Ureter (tissue), 1 donor: Measurements from ENCODE around the gene HACD1. TPM values are rescaled to one million over a fixed set of nuclear protein-coding genes. Genes with fewer than 3 reads are reported as not detected.
"Not testable (repeated sequence)": the region's sequence is repeated elsewhere in the genome, so short reads cannot be mapped to it uniquely, and the experiment has no call there.

Experiments
- DNase-seq: peaks from one replicate; pipeline ENCODE4 v3.0.0-alpha.2; 2020; ENCODE audit warnings: low spot score
- total RNA-seq: library from RNA; stranded (reverse); gene quantifications from one replicate; pipeline ENCODE4 v1.2.4, GENCODE V29; 2023
- donor health status: DM: yes; HTN: yes; CAD: no.

HACD1 gene
- total RNA-seq, 1 donor from 2014 or later: 20.7 TPM

DNA sequence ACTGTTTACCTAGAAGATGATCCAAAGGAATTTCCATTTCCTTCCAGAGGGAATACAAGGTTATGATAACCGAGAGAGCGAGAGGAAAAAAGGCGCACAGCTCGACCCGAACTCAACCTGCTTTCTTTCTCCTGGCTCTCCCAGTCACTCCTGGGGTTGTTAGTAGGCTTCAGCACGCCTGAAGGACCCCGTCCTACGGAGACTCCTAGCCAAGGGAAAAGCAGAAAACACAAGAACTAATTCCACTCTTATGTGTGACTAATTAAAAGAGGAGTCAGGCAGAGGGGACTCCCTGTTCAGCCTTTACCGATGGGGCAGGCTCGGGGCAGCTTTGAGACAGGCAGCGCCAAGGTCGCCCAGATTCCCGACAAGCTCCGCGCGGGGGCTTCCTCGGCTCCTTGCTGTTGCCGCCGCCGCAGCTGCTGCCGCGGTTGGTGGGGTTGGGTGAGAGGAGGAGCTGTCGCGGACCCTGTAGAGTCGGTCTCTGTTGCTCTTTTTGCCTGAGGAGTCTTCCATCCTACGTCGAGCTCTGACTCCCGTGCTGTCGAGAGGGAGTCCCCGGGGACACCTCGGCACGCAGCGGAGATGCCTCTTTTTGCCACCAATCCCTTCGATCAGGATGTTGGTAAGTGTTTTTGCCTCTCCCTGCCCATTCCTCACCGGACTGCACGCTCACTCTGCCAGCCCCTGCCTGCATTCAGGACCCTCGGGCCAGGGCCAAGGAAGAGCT is 26.7 kb upstream of the HACD1 start, which contains the start of gene STAM:
Gene STAM, plus strand, starts transcription at position 397 of the 730 bp plus-strand sequence. Its CDS starts 189 bp downstream, at position 586.
- DNase-seq: peak; percentile 86

DNA sequence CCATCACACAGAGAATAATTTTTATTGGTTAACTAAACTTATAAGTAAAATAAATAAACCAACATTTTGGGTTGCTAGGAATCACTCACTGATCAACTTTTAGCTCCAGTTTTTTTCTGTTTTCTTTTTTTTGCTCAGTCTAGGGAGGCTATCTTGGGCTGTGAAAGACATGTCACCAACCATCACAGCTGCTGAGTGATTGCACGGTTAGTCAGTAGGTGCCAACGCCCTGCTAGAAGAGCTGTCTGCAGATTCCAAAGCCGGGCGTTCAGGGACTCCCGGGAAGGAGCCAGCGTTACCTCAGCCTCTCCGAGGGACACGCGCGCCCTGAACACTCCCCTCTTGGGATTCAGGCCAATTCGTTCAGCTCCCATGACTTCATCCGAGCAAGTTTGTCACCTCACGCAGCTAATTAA is 26.2 kb upstream of the HACD1 start:
- DNase-seq: peak; percentile 68

DNA sequence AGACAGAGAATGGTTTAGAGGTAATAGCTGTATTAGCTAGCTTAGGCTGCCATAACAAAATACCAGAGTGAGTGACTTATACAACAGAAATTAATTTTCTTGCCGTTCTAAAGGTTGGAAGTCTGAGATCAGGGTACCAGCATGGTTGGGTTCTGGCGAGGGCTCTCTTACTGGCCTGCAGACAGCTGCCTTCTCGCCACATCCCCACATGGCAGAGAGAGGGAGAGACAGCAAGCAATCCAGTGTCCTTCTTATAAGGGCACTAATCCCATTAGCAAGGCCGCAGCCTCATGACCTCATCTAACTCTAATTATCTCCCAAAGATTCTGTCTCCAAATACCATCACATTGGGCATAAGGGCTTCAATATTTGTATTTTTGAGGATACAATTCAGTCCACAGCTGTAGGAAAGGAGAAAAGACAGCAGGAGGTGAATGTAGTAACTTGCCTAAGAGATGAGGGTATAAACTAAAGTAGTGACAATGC is 23.2 kb upstream of the HACD1 start:
- no peak for DNase-seq

DNA sequence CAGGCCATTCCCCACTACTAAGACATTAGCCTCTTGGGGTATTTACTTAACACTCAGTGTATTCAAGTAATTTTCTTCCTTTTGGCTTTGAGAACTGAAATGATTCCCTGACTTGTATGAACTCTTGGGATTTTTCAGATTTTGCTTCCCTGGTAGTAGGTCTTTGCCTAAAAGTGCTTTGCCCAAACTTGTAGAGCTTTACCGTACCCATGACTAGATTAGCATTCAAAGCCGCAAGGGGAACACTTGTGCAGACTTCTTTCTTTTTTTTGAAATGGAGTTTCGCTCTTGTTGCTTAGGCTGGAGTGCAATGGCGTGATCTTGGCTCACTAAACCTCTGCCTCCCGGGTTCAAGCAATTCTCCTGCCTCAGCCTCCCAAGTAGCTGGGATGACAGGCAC is 20.7 kb upstream of the HACD1 start:
- DNase-seq: no peak

DNA sequence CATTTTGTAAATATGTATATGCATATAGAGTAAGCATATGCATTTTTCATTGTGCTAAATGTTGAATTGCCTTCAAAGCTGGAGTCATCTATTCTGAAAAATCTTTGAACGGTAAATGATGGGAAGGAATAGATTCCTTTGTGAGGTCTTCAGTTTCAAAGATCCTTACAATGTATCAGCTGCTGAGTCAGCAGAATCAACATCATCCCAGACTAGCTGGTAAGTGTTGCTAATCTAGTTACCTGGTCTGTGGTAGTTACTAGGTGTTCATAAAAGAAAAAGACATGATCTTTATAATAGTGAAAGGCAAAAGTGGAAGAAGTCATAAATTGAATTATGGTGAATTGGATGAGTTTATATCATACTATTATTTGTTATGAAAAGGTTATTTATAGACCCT is 16.2 kb upstream of the HACD1 start:
- DNase-seq: no peak

DNA sequence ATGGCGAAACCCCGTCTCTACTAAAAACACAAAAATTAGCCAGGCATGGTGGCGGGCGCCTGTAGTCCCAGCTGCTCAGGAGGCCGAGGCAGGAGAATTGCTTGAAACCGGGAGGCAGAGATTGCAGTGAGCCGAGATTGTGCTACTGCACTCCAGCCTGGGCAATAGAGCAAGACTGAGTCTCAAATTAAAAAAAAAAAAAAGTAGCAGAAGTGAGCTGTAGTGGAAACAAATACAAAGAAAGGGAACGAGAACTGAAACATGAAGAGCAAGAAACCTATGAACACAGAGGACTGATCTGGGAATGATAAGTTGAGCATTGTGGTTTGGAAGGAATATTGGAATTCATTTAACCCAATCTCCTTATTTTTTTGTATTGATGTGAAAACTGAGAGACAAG is 15.4 kb upstream of the HACD1 start:
- not testable (repeated sequence) for DNase-seq

DNA sequence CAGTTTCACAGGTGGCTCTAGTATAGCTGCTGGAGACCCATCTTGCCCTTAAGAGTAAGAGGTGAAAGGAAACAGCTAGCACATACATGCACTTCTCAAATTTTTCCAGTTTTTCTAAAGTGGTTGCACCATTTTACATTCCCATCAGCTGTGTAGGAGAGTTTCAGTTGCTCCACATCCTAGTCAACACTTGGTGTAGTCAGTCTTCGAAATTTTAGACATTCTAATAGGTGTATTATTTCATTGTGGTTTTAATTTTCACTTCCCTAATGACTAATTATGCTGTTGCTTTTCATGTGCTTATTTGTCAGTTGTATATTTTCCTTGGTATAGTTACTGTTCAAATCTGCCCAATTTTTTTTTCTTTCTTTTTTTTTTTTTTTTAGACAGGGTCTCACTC is 9.5 kb upstream of the HACD1 start:
- no peak for DNase-seq

DNA sequence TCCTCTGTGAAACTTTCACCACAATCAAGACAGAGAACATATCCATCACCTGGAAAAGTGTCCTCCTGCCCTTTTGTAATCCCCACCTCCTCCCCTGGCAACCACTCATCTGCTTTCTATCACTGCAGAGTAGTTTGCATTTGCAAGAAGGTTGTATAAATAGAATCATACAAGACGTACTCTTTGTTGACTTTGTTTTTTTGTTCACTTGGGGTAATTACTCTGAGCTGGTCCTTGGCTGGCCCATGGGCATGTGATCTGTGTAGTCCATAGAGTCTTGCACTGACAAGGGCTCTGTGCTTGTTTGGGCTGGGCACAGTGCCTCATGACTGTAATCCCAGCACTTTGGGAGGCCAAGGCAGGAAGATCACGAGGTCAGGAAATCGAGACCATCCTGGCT is 7.8 kb upstream of the HACD1 start:
- no peak for DNase-seq

DNA sequence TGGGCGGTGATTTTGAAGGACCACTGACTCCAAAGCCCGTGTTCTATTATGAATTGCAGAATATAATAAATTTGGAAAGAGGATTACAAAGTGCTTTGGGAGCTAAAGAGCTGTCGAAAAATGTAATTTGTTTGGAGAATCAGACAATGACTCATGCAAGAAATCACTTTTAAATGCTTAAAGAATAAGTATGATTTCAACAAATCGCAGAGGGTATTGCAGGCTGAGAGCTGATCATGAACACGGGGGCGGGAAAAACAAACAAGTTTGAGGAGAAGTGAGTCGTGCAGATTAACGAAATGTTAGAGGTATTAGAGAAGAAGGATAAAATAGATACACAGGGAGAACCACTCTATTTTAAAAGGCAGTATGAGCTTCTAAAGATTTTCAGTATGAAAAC is 4.9 kb upstream of the HACD1 start:
- no peak for DNase-seq

DNA sequence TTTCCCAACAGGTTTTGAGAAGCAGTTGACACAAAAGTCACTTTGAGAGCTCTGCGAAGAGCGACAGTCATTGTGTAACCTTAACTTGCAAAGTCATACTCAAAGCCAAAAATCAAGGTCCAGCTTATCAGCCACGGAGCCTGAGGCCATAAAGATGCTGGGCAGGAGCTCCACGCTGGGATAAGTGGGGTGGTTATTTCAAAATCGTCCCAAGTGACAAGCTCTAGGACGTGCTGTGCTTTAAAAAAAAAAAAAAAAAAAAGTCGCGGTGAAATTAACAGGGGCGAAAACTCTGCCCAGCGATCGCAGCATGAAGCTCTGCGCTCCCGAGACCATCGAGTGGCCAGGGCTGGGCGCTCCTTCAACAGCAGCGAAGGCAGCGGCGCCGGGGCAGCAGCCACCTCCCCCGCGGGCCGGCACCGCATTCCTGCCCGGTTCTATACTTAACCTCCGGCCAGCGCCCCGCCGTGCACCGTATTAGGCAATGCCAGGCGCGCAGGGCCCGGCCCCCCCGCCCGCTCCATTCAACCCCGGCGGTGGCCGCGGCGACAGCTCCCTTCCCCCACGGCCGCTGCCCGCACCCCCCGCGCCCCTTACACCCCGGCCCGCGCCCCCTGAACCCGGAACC is 657 bp downstream of the HACD1 start:
- peak; percentile 69 for DNase-seq

DNA sequence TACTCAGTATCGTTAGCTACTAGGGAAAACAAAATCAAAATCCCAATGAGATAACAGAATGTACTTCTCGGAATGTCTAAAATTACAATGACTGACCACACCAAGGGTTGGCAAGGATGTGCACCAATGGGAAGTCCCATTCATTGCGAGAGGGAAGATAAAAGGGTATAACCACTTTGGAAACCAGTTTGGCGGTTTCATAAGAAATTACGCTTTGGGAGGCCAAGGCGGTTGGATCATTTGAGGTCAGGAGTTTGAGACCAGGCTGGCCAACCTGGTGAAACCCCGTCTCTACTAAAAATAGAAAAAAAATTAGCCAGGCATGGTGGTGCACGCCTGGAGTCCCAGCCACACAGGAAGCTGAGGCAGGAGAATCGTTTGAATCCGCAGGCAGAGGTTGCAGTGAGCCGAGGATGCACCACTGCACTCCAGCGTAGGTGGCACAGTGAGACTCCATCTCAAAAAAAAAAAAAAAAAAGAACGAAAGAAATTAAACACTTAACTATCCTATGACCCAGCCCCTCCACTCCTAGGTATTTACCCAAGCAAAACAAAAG is 7.6 kb downstream of the HACD1 start:
- DNase-seq: no peak

DNA sequence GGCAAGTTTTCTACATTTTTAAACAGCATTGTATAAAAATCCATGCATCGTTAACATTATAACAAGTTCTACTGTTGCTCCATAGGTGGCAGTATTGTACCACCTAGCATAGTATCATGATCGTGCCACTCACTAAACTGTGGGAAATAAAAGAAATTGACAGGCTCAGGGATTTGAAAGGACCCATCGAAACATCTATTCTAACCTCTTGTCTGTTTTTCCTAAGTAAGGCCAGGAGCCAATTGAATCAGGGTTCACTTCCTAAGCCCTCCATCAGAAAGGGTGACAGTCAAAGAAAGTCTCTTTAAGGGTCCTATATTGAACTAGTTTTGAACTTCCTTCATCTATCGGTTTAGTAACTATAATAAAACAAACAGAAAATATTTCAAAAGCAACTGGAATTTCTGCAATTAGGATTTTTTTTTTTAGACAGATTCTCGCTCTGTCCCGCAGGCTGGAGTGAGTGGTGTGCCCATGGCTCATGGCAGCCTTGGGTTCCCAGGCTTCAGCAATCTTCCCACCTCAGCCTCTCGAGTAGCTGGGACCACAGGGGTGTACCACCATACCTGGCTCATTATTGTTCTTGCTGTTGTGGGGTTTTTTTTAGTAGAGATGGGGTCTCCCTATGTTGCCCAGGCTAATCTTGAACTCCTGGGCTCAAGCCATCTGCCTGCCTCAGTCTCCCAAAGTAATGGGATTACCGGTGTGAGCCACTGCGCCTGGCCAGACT is 9.4 kb downstream of the HACD1 start:
- no peak for DNase-seq

DNA sequence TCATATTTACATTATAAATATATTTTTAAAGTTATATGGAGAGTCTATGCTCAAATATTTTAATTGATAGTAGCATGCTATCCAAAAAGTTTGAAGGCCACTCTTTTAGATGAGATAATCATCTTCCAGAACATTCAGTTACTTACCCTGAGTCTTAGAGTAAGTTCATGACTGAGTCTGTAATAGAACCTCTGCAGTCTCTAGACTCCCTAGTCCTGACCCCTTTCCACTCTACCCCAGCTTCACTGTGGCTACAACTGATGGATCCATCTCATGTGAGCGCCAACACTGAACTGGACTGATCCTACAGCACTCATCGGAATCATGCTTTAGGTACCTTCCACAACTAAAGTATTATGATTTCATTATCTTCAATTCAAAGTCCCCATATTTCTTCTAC is 10.1 kb downstream of the HACD1 start:
- no peak for DNase-seq

DNA sequence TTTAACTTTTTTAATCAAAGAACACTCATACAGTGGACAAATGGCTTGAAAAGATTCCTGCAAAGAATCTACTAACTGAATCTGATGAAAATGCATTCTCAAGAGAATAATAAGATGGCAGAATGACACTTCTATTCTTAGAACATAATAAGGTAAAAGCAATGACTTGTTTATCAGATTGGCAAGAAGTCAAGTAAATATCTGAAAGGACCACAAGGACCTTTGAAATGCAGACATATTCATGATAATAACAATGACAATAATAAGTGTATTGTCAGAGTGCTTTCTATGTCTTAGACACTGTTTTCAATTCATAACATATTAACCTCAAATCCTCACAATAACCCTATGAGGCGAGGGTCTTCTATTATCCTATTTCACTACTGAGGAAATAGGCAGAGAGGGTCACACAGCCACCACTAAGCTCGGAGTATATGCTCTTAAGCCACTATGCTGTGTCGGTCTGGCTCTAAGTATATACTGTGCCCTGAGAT is 10.6 kb downstream of the HACD1 start:
- no peak for DNase-seq

DNA sequence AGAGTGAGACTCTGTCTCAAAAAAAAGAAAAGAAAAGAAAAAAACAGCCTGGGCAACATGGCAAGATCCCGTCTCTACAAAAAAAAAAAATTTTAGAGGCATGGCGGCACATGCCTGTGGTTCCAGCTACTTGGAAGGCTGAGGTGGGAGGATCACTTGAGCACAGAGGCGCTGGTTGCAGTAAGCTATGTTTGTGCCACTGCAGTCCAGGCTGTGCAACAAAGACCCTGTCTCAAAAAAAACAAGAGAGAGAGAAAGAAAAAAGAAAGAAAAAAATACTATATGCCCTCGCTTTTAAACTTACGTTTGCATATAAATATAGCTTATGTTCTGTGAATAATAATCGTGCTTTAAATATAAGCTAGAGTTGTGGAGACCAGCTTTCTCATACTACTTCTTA is 11.2 kb downstream of the HACD1 start:
- no peak for DNase-seq

DNA sequence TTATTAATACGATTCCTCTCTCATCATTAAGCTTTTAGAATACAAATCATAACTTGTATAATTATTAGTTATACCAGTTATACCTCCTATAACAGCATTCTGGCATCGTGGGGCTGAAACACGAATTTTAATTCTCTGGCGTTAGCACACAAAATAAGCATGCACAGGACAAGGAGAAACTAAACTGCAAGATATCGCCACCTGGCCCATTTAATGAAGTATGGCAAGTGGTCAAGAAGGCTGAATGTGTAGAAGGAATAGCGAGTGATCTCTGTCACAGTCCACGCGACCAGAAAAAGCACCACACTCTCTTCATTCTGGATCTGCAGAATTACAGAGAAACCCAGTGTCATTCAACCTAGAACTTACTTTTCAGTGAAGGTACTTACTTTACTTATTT is 18.1 kb downstream of the HACD1 start:
- DNase-seq: no peak

DNA sequence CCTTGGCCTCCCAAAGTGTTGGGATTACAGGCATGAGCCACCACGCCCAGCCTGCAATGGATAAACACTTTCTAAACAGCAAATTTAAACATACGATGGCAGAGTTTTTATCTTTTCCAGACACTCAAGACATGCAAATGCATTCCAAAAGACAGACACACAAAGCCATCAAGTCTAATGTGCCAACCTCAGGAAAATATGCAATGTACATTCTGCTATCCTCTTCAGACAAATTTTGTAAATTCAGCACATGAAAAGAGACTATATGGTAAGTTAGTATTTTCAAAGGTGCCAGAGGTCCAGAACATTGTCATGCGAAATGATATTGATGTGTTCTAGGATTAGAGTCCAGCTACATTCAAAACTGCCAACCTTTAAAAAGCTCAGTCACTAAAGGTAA is 19.8 kb downstream of the HACD1 start:
- no peak for DNase-seq

DNA sequence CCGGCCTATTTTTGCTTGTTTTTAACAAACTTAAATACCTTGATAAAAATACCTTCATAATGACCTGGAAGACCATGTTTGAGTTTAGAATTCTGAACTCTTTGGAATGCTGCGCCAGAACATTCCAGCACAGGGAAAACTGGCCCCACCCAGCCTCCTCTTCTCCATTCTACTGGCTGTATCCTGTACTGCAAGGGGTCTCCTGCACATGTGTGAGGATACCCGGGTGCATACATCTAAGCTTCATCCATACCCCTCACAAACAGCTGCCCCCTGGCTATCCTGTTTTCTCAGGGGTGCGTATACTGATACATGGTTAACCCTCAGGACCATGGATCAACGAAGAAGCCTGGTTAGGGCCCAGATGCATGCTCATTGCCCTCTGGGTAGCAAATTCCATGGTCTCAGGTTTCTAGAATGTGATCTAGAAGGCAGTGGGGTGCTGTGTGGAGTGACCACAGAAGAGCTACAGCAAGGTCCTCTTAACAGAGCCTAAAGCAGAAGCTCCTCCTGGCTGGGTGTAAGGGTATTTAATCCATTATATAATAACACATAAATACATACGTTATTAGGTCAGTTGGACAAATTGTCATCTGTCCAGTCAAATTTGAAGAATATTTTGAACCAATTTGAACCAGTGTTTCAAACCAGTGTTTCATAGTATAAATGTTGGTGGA is 26.1 kb downstream of the HACD1 start:
- no peak for DNase-seq

DNA sequence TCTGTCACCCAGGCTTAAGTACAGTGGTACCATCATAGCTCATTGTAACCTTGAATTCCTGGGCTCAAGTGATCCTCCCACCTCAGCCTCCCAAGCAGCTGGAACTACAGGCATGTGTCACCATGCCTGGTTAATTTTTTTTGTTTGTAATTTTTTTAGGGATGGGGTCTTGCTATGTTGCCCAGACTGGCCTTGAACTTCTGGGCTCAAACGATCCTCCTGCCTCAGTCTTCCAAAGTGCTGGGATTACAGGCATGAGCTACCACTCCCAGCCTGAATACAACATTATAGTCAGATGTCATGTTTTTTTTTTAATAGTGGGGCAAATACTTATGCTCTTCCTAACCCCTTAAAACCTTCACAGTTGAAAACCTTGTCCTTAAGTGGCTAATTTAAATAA is 27.9 kb downstream of the HACD1 start:
- not testable (repeated sequence) for DNase-seq

DNA sequence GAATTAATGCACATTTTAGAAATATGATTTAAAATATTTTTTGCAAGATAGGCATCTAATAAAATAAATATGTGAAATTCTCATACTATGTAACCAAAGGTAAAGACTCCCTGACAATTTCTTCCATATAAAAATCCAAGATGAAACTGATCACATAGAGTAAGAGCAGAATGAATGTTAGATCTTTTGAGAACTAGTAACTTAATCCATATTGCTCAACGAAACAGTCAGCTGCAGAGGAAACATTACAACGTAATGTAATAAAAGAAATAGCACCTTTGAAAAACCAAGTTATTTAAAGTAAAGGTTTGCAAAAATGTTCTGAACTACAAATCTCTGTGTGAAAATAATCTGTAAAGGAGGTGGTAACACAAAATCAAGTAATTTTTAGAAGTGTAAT is 28.8 kb downstream of the HACD1 start:
- DNase-seq: no peak

DNA sequence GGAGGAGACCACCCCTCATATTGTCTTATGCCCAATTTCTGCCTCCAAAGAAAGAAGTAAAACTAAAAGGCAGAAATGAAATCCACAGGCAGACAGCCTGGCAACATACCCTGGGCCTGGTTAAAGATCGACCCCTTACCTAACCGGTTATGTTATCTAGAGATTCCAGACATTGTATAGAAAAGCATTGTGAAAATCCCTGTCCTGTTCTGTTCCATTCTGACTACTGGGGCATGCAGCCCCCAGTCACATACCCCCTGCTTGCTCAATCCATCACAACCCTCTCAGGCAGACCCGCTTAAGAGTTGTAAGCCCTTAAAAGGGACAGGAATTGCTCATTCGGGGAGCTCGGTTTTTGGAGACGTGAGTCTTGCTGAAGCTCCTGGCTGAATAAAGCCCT is 29.9 kb downstream of the HACD1 start:
- DNase-seq: not testable (repeated sequence)

DNA sequence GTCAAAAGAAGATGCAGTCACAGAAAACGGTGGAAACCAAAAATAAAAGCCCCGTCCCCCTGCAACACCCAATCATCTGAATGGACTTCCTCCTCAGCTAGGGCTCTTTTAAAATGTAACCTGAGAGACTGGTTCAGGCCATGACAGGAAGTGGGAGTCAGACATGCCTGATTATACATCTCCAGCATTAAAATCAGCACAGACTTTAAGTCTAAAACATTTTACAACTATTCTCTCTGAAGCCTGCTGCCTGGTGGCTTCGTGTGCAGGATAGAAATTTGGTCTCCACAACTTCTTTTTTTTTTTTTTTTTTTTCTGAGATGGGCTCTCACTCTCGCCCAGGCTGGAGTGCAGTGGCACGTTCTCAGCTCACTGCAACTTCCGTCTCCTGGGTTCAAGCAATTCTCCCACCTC is 30.3 kb downstream of the HACD1 start:
- no peak for DNase-seq
